Gastroesophageal sphincter (tissue), 4 donors: ENCODE results near the gene PRSS3. TPM values are rescaled to one million over a fixed set of nuclear protein-coding genes. Genes with fewer than 3 reads are reported as not detected.
"Not testable (repeated sequence)": the region's sequence is repeated elsewhere in the genome, so short reads cannot be mapped to it uniquely, and the experiment has no call there.

Experiments used
- ATAC-seq: fragments of 150-250 bp; one replicate; pipeline ENCODE4 v1.9.1; 2016; ENCODE audit warnings: mild to moderate bottlenecking, moderate library complexity
- H3K27ac ChIP-seq, 4 donors: fragments of 200-600 bp; sonication (generic) in 3 of 4; 1 replicate in 3 of 4; 2 replicates in 1 of 4; pipeline ENCODE4 v1.5.1; 2016 to 2019
- H3K27me3 ChIP-seq: fragments of 200-600 bp; sonication (generic); one replicate; pipeline ENCODE4 v1.5.1; 2019
- H3K36me3 ChIP-seq, 2 donors: fragments of 200-600 bp; sonication (generic); one replicate each; pipeline ENCODE4 v1.5.1; 2019; ENCODE audit warnings: control low read depth in 1 of 2
- H3K4me1 ChIP-seq, 3 donors: fragments of 200-600 bp; sonication (generic); 1 replicate in 2 of 3; 2 replicates in 1 of 3; pipeline ENCODE4 v1.5.1; 2016 to 2019; ENCODE audit warnings: control low read depth in 2 of 3
- H3K4me3 ChIP-seq, 2 donors: fragments of 200-600 bp; sonication (generic); one replicate each; pipeline ENCODE4 v1.5.1; 2019; ENCODE audit warnings: mild to moderate bottlenecking in 1 of 2, moderate library complexity in 1 of 2
- H3K9me3 ChIP-seq, 3 donors: fragments of 200-600 bp; sonication (generic); one replicate each; pipeline ENCODE4 v1.5.1; 2017 to 2019; ENCODE audit warnings: control low read depth in 2 of 3
- EP300 ChIP-seq: sonication (generic); formaldehyde crosslinking; IDR thresholded peaks from one replicate; pipeline ENCODE4 v1.6.1; 2017; ENCODE audit warnings: antibody characterized with exemption, mild to moderate bottlenecking
- POLR2A ChIP-seq, 2 donors: fragments of 450-650 bp; IDR thresholded peaks; one replicate each; pipeline ENCODE4 v1.6.1; 2017; ENCODE audit warnings: antibody characterized with exemption in 2 of 2, mild to moderate bottlenecking in 2 of 2, moderate library complexity in 1 of 2
- POLR2AphosphoS5 ChIP-seq: sonication (generic); formaldehyde crosslinking; IDR thresholded peaks from one replicate; pipeline ENCODE4 v1.6.1; 2017; ENCODE audit warnings: antibody characterized with exemption
- WGBS, 2 donors: methylation state at CpG; one replicate each; pipeline ENCODE4 v1.1.5; 2018; ENCODE audit warnings: low coverage in 1 of 2; 5-methylcytosine and 5-hydroxymethylcytosine counted together
- total RNA-seq, 4 donors: library from RNA; depleted of rRNA; stranded (reverse); fragments of >200 nt; gene quantifications; one replicate each; pipeline ENCODE4 v1.1.0, GENCODE V29; 2016
- TF ChIP-seq, protein P1 (sequence below), 4 experiments: fragments of 200-600 bp in 2 of 4; fragments of 450-650 bp in 2 of 4; sonication (generic) in 1 of 4; IDR thresholded peaks; one replicate each; pipeline ENCODE4 v1.5.1; 2017 to 2019; ENCODE audit warnings: antibody characterized with exemption in 4 of 4, mild to moderate bottlenecking in 2 of 4, moderate library complexity in 2 of 4

Gene PRSS3
- total RNA-seq, 4 donors from 2014 or later = 1.2 to 3.6 (median 2.2) TPM; not detected in 1

GRCh38 chr9:33787839-33788238 lies 7.5 kb upstream of the PRSS3 start:
- Histone ChIP-seq H3K27ac (no peak overlapping the region), H3K4me3 (no peak overlapping the region), H3K9me3 (no peaks in the 10 kb centered on the region), H3K27me3 (no peaks in the 10 kb centered on the region), H3K36me3 (no peaks in the 10 kb centered on the region), H3K4me1 (no peaks in the 10 kb centered on the region)
- 20% methylated on average over 1 of the region's 1 CpG; no CpG with 5 or more reads in 1 of the 2 donors for WGBS, 2 donors
- TF ChIP-seq, protein P1, sequence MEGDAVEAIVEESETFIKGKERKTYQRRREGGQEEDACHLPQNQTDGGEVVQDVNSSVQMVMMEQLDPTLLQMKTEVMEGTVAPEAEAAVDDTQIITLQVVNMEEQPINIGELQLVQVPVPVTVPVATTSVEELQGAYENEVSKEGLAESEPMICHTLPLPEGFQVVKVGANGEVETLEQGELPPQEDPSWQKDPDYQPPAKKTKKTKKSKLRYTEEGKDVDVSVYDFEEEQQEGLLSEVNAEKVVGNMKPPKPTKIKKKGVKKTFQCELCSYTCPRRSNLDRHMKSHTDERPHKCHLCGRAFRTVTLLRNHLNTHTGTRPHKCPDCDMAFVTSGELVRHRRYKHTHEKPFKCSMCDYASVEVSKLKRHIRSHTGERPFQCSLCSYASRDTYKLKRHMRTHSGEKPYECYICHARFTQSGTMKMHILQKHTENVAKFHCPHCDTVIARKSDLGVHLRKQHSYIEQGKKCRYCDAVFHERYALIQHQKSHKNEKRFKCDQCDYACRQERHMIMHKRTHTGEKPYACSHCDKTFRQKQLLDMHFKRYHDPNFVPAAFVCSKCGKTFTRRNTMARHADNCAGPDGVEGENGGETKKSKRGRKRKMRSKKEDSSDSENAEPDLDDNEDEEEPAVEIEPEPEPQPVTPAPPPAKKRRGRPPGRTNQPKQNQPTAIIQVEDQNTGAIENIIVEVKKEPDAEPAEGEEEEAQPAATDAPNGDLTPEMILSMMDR (IDR thresholded peaks at IDR 0.05) = peak in 1 of 4 experiments; percentile 22
- no peak for TF ChIP-seq POLR2A (IDR thresholded peaks at IDR 0.05)
- ATAC-seq = no peak

DNA sequence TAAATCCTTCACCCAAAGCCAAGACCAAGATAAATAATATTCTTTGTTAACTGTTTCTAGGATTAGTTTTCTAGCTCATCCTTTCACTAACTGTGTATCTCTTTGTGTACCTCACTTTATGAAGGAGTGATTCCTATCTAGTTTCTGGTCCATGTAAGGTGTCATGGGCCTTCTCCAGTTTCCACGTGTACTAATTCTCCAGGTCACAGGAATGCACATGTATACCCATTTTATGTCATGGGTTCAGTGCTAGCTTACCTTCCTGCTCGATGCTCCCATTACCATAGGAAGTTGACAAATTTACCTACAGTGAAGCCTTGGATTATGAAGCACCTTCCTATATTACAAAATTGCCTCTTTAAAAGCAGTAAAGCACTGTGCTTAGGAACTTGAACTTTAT lies 5.9 kb upstream of the PRSS3 start:
- H3K9me3 ChIP-seq, H3K27me3 ChIP-seq, H3K27ac ChIP-seq, H3K4me1 ChIP-seq, ATAC-seq, H3K36me3 ChIP-seq, H3K4me3 ChIP-seq: not testable (repeated sequence)
- 80 to 83% methylated on average over 1 to 2 of the region's 2 CpGs for WGBS, 2 donors

DNA sequence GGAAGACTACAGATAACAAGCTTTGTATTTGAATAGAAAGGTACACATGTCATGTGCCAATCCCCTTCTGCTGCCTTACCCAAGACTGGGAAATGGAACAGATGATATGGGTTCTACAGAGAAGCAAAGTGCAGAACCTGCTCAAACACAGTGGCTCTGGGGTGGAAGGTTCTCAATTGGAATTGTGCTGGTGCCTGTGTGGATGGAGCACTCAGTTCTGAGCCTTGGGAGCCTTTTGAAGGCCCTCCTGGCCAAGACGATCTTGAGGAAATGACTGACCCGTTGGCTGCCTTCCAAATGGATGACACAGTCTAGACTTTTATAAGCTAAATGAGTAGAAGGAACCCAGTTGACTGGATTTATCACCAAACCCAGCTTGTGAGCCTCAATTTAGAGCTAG lies 4.2 kb upstream of the PRSS3 start:
- Histone ChIP-seq H3K36me3 (no peaks in the 10 kb centered on the region), H3K4me3 (no peak overlapping the region), H3K27ac (no peak overlapping the region), H3K9me3 (no peaks in the 10 kb centered on the region), H3K27me3 (peaks cover 13% of the 10 kb centered on the region), H3K4me1 (no peaks in the 10 kb centered on the region)
- no CpG with 5 or more reads among the region's 2 CpGs for WGBS, 2 donors
- ATAC-seq = no peak
- no peak for TF ChIP-seq POLR2AphosphoS5
- no peak for TF ChIP-seq EP300
- TF ChIP-seq POLR2A (IDR thresholded peaks at IDR 0.05) = no peak
- TF ChIP-seq, protein P1 (IDR thresholded peaks at IDR 0.05) = no peak

DNA sequence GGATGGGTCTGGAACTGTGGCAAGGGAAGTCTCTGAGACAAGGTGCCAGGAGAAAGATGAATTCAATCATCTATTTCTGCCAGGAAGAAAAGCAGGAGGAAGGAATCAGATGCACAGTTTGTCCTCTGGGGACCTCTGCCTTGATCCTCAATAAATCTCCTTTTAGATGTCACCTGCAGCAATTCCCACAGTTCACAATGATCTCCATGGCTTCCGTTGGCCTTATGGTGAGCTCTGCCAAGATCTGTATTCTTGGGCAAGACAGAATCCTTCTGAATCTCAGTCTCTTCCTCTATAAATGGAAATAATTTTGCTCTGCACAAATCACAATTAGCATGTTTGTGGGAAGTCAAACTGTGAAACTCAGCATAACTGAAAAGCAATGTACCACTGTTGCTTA lies 1.9 kb upstream of the PRSS3 start:
- ATAC-seq, H3K9me3 ChIP-seq, H3K4me3 ChIP-seq, H3K4me1 ChIP-seq, H3K36me3 ChIP-seq, H3K27ac ChIP-seq: not testable (repeated sequence)
- WGBS, 2 donors = 64 to 83% methylated on average over 1 of the region's 1 CpG
- H3K27me3 ChIP-seq = peaks cover 21% of the 10 kb centered on the region

DNA sequence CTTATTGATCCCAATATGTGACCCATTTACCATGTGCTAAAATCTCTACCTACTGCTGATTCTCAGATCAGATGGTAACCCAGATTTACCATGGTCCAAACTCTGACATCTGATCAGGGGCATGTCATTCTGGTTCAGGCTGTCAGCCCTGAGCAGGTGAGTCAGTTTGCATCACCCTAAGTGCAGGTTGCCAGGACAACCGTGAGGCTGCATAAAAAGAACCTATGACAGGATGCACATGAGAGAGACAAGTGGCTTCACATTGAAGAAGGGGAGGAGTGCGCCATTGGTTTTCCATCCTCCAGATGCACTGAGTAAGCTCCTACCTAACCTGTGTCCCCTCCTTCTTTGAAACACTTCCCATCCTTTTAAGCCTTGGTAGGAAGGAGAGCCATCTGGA lies 801 bp upstream of the PRSS3 start:
- Histone ChIP-seq H3K4me1 (no peaks in the 10 kb centered on the region), H3K27me3 (peaks cover 21% of the 10 kb centered on the region), H3K4me3 (no peak overlapping the region), H3K9me3 (peaks cover 0 to 8% (median 0%) of the 10 kb centered on the region in 3 donors), H3K36me3 (no peaks in the 10 kb centered on the region), H3K27ac (no peak overlapping the region)
- WGBS, 2 donors = 82% methylated on average over 1 of the region's 2 CpGs; no CpG with 5 or more reads in 1 of the 2 donors
- ATAC-seq = no peak
- no peak for TF ChIP-seq POLR2AphosphoS5
- TF ChIP-seq, protein P1 (IDR thresholded peaks at IDR 0.05) = no peak
- no peak for TF ChIP-seq EP300
- no peak for TF ChIP-seq POLR2A (IDR thresholded peaks at IDR 0.05)

DNA sequence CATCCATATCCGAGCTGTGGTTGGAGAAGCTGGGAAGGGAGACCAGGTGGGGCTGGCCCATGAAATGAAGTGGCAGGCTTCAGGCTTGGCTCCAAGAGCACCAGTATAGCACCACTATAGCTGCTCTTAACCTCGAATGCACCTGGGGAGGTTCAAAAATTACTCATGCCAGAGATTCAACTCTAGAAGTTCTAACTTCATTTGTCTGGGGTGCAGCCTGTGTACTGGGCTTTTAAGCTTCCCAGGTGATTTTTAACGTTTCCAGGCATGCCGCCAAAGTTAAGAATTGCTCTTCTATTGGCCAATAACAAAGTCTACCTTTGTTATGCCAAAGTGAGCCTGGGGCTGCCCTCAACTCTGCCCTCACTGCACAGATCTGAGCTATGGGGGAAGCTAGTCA lies 458 bp downstream of the PRSS3 start:
- peaks cover 0 to 8% (median 0%) of the 10 kb centered on the region in 3 donors for H3K9me3 ChIP-seq
- 57 to 79% methylated on average over 2 of the region's 4 CpGs for WGBS, 2 donors
- no peaks in the 10 kb centered on the region for H3K36me3 ChIP-seq
- TF ChIP-seq POLR2A (IDR thresholded peaks at IDR 0.05) (no peak), POLR2AphosphoS5 (no peak), EP300 (no peak)
- TF ChIP-seq, protein P1 (IDR thresholded peaks at IDR 0.05) = no peak
- H3K27ac ChIP-seq = no peak overlapping the region
- H3K27me3 ChIP-seq = peaks cover 21% of the 10 kb centered on the region
- no peak for ATAC-seq
- no peak overlapping the region for H3K4me3 ChIP-seq
- no peaks in the 10 kb centered on the region for H3K4me1 ChIP-seq

GRCh38 chr9:33796679-33797078 lies 1.3 kb downstream of the PRSS3 start:
- H3K9me3 ChIP-seq, H3K27ac ChIP-seq, H3K36me3 ChIP-seq, ATAC-seq, H3K4me3 ChIP-seq, H3K4me1 ChIP-seq: not testable (repeated sequence)
- peaks cover 21% of the 10 kb centered on the region for H3K27me3 ChIP-seq
- WGBS, 2 donors = 75% methylated on average over 1 of the region's 5 CpGs; no CpG with 5 or more reads in 1 of the 2 donors
